ENCODE results near the gene KCNK3.

DNA sequence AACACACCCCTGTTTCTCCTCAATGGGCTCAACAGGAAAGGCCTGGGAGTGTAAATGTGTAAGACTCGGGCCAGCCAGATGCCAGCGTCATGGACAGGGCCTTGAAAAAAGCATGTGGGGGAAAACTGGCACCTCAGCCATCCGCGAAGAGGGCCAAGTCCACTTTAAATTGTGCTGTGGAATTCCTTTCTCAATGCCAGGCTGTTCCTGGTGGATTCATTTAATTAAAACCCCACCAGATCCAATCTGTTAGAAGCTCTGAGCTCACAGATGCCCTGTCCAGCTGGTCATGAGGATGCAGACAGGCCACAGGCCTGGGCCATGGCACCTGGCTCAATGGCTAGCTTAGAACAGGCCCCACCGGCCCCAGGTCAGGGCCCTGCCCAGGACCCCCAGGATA, 24.8 kb downstream of the KCNK3 start:
- TF ChIP-seq, protein P1, sequence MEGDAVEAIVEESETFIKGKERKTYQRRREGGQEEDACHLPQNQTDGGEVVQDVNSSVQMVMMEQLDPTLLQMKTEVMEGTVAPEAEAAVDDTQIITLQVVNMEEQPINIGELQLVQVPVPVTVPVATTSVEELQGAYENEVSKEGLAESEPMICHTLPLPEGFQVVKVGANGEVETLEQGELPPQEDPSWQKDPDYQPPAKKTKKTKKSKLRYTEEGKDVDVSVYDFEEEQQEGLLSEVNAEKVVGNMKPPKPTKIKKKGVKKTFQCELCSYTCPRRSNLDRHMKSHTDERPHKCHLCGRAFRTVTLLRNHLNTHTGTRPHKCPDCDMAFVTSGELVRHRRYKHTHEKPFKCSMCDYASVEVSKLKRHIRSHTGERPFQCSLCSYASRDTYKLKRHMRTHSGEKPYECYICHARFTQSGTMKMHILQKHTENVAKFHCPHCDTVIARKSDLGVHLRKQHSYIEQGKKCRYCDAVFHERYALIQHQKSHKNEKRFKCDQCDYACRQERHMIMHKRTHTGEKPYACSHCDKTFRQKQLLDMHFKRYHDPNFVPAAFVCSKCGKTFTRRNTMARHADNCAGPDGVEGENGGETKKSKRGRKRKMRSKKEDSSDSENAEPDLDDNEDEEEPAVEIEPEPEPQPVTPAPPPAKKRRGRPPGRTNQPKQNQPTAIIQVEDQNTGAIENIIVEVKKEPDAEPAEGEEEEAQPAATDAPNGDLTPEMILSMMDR (IDR thresholded peaks at IDR 0.05): no peak
- TF ChIP-seq POLR2A (IDR thresholded peaks at IDR 0.05): no peak

Data from body of pancreas (tissue), 4 donors.